Colon (tissue), 2 donors: ENCODE data around the gene ZNF691.
"Not testable (repeated sequence)": the region's sequence is repeated elsewhere in the genome, so short reads cannot be mapped to it uniquely, and the experiment has no call there.

ENCODE experiments used
- FAIRE-seq: peaks from 2 replicates; lab custom pipeline; 2012; peaks lifted over from hg19 to GRCh38; lab: Jason Lieb, UNC
- donor health status: control.
- donor health status: control.

The ZNF691 gene, protein sequence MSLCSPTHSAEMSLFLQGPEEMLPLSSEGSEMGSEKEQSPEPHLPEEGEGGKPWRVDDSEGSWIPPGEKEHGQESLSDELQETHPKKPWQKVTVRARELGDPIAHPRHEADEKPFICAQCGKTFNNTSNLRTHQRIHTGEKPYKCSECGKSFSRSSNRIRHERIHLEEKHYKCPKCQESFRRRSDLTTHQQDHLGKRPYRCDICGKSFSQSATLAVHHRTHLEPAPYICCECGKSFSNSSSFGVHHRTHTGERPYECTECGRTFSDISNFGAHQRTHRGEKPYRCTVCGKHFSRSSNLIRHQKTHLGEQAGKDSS

DNA sequence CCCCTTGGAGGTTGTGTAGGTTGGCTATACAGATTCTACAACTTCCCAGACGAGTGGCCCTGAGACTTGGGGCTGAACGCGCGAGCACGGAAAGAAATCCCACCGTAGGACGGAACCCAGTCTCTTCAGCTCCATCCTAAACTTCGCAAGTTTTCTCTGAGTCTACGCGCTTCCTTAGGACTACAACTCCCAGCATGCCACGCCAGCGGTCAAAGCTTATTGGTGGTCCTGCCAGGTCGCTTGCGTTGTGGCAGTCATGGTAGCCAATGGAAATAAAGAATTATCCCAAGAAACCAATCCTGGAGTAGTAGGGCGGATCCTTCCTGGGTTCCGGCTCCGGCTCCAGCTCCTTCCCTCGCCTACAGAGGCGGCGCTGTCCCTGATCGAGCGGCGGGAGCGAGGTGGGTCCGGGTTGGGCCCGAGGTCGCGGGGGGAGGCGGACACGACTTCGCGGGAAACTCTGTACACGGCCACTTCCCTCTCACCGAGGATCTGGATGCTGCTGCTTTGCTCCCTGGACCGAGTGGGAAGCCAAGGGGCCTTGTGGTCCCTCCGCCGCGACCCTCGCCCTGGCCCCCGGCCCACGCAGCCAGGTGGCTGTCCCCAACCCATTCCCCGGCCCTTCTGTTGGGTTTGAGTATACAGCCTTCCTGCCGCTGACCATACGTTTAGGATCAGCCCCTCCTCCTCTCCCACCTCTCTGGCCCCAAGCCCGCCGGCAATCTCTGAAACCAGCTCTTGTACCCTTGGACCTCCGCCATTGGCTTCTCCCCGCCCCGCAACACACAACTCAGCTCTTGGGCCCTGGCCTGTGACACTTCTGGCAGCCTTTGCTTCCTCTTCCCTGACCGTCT is at the start of gene ZNF691:
Gene ZNF691, plus strand, starts transcription at position 357 of the 854 bp plus-strand sequence. CDS start 3,046 bp downstream, outside the sequence.
- peak; percentile 21 for FAIRE-seq

DNA sequence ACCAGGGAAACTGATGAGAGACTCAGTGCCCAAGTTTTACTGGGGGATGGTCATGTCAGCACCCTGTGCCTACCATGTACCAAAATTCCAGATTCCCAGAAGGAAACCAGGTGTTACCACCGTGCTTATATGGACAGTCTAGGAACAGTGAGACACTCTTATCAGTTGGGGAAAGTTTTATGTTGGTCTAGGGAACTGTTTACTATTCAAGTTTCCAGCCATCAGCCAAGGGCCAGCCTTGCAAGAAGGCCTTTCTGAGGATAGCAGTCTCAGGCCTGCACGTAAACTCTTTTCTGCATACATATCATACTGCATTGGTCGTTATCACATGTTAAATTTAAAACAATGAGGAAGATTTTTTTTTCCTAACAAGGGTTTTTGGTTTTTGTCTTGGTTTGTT is 49.0 kb upstream of the ZNF691 start:
- FAIRE-seq = no peak

DNA sequence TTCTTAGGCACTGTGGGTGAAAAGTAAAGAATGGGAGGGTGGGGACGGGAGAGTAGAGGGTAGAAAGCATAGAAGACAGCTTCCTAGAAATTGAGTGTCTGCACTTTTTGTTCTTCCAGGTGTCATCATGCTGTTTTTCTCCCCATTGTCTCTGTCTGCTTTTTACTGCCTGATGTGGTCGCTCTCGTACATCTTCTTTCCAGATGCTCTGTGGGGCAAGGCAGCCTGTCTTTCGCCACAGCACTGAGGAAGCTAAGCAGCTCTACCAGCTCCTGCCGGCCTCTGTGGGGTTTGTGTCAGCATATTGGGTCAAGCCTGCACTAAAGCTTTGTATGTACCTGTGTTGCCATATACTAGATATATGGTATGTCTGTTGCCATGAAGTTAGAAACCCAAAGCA is 48.4 kb upstream of the ZNF691 start:
- FAIRE-seq = no peak

DNA sequence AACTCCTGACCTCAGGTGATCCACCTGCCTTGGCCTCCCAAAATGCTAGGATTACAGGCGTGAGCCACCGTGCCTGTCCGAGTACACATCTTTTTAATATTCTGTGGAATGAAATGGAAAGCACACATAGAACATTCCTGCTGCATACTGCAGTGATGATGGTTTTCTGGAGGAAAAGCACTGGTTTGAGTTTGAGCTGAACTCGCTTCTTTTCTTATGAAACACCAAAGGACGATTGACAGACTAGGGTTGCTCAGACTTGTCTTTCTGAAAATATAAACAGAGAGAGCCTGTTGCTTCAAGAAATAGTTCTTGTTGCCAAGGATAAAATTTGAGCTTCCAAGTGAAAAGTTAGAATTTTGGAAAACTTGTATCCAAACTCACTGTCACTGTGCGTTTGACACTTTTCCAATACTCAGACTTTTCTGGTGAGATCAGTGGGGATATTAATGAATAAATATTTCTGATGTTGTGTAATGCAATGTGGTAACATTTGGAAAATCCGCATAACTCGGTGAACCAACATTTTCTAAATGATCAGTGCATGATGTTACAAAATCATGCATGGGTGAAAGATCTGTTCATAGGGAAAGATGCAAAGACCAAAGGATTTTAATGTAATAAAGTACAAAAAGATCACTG is 44.5 kb upstream of the ZNF691 start:
- FAIRE-seq = no peak

DNA sequence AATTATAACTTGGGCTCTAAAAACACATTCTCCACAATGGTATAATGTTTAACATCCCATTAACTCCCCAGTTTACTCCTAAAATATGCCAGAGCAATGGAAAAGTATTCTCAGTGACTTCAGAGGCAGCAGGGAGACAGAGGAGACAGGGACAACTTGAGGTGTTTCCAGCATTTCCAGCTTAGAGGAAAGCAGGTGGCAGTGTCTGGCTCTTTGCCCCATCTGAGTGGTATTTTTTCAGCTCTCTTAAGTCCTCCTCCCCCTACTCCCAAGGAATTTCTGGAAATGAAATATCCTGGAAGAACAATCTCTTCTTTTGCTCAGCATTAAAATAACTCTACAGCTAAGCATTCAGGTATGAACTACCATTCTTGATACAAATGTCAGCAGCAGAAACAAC is 40.2 kb upstream of the ZNF691 start:
- no peak for FAIRE-seq

DNA sequence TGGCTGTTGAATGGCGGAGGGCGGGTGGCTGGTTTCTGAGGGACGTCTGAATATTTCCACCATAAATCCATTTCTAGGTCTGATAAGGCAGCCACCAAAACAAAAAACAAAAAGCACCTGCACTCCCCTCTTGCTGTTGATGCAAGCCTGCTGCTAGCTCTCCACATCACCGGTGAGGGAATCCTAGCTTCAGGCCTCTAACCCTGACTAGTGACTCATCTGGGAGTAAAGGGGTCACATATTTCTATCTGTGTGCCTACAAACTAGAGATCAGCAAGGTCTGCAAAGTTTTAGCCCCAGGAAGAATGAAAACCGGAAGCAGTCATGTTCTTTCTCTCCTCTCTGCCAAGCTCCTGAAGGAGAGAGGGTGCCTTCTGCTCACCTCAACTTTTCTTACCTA is 39.8 kb upstream of the ZNF691 start:
- FAIRE-seq = no peak

DNA sequence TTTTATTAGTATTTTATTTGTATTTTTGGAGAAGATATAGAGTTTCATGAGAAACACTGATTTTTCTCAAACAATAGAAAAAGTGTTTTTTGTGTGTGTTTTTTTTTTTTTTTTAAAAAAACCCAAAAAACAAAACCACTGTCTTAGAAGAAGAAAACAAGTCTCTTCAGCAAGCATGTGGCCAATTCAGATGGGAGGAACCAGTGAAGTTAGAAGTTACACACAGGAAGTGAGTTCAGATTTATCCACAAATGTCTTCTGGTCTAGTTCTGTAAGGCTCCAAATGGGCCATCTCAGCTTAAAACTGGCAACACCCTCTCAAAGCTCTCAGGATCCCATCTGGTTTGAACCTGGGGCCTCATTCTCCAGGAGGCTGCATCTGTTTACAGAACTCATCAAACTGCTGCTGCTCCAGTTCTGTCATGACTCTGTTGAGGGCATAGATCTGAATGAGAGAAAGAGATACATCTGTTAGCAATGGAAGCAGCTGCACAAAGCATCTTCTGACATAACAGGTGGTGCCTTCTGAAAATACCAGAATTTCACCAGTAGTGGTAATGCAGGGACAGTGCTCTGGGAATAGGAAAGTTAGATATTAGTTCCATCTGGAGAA is 39.3 kb upstream of the ZNF691 start:
- no peak for FAIRE-seq

DNA sequence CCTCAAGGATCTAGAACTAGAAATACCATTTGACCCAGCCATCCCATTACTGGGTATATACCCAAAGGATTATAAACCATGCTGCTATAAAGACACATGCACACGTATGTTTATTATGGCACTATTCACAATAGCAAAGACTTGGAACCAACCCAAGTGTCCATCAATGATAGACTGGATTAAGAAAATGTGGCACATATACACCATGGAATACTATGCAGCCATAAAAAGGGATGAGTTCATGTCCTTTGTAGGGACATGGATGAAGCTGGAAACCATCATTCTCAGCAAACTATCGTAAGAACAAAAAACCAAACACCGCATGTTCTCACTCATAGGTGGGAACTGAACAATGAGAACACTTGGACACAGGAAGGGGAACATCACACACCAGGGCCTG is 31.6 kb upstream of the ZNF691 start:
- FAIRE-seq = not testable (repeated sequence)

DNA sequence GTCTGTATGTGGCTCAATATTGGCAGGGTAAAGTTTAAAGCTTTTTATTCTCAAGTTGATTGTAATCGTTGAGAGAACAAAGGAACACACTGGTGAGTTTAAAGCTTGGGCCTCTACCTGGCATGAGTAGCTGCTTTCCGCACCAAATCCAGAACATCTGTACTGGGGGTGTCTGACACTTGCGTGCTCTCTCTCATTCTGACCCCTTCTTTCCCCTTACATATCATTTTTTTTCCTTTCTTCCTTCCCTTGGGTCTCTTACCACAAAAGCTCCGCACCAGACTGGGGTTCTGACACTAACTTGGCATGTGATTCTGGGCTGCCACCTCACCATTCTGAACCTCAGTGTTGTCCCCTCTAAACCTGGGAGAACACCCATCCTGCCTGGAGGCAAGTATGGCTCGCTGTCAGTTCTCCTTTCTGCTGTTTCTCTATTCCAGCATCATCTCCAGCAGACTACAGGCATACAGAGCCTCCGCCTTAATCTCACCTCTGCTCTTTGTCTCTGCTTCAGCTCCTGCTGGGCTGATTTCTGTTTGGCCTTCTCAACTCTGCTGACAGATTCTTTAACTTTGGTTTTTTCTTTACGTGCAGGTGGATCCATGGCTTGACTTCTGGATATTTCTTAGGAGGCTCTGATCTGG is 30.4 kb upstream of the ZNF691 start:
- FAIRE-seq = no peak

DNA sequence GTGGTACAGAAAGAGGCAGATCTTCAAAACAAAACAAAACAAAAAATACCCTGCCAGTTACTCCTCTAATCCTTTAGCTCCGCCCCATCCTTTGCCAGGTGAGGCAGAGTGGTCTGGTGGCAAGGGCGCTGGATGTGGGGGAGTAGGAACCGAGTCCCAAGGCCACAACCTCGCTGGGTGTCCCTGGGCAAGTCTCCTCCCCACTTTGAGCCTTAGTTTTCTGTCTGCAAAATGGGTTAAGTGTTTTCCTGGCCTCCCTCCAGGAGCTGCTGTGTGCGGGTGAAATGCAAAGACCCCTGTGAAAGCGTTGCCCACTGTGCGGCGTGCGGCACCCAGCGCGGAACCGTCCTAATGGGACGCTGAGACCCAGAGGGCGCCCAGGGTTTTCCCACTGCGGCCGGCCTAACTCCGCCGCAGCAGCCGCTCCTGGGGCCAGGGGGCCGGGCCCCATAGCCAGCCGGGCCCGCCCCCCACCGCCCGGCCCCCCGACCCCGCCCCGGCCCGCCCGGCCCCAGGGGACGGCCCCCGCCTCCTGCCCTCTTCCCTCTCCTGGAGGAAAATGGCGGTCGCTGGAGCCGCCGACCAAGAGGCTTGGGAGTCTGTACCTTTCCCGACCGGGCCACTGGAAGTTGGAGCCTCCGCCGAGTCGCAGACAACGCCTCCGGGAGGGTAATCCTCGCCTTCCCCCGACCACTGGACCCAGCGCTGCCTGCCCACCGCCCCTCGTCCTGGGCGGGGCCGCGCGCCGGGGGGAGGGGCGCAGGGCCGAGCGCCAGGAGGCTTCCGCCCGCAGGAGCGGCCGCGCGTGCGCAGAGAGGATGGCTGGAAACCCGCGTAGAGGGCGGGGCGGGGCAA is 29.6 kb upstream of the ZNF691 start, which contains the start of the genes ERMAP and SVBP:
Gene ERMAP, plus strand, starts transcription at position 538 of the 855 bp plus-strand sequence. CDS start 13,327 bp downstream, outside the sequence.
Gene SVBP, minus strand, starts transcription at position 813 of the 855 bp plus-strand sequence. CDS start 853 bp downstream, outside the sequence.
- no peak for FAIRE-seq

DNA sequence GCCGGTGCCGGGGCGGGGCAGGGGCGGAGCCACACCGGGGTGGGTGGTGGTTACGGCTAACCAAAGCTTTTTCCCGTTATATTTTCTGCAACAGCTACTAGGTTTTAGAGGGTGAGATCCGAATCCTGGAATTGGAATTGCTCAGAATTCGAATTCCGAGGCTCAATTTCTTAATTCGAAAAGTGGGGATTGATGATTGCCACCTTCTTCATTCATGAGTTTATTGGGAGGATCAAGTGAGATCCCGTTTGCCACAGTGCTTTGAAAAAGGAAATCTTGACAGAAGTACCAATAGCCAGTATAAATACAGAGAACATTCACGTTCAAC is 29.0 kb upstream of the ZNF691 start:
- no peak for FAIRE-seq

DNA sequence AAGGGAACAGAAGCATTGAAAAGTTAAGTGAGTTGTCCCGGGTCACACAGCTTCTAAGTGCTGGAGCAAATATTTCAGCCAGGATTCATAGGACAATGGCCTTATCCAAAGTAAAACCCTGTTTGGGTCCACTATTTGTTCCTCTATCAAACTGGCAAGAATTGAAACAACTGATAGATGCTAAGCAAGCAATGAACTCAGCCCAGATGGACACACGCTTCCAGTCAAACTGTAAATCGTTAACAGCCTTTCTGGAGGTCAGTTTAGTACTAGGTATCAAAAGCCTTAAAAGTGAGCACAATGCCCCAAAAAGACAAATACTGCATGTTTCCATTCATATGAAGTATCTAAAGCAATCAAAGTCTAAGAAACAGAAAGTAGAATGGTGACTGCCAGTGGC is 28.4 kb upstream of the ZNF691 start:
- FAIRE-seq = no peak

DNA sequence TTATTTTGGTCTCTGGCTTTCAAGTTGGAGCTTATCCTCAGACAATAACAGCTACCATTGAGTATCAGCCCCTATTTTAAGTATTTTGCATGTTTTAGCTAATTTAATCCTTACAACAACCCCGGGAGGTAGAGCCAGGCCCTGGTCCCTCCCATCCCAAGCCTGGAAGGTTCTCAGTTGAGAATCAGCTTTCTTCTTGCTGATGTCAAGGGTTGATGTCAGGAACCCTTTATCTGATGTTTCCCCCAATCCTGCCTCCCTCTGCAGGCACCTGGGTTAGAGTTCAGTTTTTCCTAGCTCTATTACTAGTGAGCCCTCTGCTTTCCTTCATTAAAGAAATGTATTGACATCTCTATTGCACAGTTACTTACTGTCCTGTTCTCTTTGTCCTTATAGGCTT is 25.6 kb upstream of the ZNF691 start:
- no peak for FAIRE-seq

DNA sequence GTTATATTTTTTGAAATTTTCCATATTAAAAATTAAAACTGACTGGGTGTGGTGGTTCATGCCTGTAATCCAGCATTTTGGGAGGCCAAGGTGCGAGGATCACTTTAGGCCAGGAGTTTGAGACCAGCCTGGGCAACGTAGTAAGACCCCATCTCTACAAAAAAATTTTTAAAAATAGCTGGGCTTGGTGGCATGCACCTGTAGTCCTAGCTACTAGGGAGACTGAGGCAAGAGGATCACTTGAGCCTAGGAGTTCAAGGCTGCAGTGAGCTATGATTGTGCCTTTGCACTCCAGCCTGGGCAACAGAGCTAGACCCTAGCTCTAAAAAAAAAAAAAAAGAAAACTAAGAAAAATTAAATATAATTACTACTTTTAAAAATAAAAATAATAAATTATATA is 24.7 kb upstream of the ZNF691 start:
- FAIRE-seq = peak; percentile 81

DNA sequence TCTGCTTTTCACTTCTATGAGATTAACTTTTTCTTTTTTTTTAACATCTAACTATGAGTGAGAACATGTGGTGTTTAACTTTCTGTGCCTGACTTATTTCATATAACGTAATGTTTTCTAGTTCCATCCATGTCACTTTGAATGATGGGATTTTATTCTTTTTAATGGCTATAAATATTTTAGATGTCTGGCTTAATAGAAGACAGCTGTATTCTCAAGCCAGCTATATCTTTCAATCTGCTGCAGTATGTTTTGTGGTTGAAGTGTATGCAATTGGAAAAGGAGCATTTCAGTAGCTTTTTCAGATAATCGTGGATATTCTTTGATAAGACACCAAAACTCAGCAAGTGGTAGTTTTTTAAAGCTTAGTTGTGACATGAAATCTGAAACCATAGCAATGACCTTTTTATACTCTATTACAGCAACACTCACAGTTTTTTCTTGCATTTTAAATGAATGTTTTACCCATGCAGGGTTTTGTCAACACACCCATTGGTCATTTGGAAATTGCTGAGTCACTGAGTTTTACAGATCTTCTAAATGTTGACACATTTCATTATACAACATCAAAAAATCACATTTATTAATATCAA is 23.5 kb upstream of the ZNF691 start:
- no peak for FAIRE-seq

DNA sequence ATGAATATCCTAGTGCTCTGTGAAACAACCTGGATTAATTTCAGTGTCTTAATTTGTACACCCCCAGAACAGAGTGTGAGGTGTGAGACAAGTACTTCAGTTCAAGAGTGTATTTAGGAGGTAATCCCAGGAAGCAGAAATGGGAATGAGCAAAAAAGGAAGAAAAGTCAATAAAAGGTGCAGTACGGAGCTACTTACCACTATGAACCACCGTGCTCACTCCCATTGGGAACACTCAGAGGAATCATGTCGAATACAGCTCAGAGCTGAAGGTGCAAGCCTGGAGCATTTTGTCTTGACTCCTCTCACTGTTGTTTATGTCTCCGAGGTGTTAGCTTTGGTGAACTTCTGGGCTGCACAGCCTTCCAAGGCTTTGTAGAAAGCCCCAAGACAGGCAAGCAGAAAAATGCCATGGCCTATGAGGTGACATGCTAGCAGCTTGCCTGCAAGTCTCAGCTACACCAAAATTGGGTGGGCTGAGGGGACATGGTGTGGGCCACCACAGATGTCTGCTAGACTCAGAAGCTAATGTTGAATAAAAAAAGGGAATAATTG is 21.9 kb upstream of the ZNF691 start:
- FAIRE-seq = no peak

DNA sequence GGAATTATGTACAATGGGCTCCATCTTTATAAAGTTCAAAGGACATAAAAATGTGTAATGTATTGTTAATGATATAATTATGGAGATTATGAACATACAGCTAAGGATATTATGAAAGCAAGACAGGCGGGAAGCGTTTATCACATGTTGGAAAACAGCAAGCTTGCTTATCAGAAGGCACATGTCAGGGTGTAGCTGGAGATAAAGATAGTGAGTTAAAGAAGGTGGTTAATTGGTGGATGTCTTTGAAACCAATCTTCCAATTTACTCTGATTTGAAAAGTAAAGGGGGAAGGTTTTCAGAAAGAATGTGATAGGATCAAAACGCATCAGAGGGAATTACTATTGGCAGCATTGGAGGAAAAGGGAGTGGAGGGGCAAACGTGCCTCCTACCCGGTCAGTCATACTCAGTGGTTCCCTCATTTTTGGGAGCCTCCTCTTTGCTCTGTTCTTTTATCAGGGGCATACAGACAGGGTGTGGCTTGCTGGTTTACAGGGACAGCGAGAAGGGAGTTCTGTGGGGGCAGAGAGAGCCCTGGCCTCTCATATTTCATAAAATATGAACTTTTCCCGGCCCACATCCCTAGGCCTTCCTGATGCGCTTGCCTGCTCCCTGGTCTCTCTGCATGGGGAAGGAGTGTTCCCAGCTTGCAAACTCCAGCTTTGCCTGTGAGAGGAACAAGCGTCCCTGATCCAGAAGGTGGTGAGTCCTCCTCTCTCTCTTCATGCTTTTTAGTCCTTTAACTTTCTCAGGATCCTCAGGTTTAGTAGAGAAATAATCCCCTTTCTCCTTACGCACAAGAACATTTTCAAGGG is 21.2 kb upstream of the ZNF691 start:
- no peak for FAIRE-seq

DNA sequence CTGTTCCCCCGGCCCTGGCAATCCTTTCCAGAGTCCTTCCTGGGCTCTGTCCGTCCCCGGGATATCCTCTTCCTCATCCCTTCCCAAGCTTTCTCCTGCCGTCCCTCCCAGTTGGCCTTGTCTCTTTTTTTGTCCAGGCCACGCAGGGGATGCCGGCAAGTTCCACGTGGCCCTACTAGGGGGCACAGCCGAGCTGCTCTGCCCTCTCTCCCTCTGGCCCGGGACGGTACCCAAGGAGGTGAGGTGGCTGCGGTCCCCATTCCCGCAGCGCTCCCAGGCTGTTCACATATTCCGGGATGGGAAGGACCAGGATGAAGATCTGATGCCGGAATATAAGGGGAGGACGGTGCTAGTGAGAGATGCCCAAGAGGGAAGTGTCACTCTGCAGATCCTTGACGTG is 15.8 kb upstream of the ZNF691 start:
- FAIRE-seq = no peak

DNA sequence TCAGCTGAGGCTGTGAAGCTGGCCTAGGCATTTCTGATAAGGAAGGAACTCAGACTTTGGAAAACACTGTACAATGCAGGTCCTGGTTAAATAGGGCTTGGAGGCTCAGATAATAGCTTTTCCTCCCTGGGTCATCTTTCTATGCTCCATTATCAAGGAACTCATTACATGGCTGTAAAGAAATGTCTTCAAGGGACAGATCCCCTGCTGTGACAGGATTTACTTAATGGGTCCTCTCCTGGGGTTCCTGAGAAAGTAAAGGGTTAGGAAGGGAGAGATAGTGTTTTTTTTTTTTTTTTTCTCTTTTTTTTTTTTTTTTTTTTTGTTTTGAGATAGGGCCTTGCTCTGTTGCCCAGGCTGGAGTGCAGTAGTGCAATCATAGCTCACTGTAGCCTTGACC is 15.1 kb upstream of the ZNF691 start:
- FAIRE-seq = no peak
